NCI-H82 treated with DMSO at 0.1 percent for 48 hours (cell line): ENCODE measurements around the gene RCE1.

Source experiments
- DNase-seq: peaks from one replicate; lab custom pipeline; 2025; ENCODE audit not compliant: unreplicated experiment; lab: John Stamatoyannopoulos, UW

The RCE1 gene

GRCh38 chr11:66885469-66885868 lies 42.2 kb downstream of the RCE1 start:
- DNase-seq = no peak

GRCh38 chr11:66885950-66886440 lies 42.8 kb downstream of the RCE1 start:
- no peak for DNase-seq

GRCh38 chr11:66886671-66887221 lies 43.5 kb downstream of the RCE1 start:
- DNase-seq = no peak

GRCh38 chr11:66887526-66887925 lies 44.3 kb downstream of the RCE1 start:
- DNase-seq = no peak

GRCh38 chr11:66888282-66888681 lies 45.0 kb downstream of the RCE1 start:
- DNase-seq = no peak

- peak; percentile 24 for DNase-seq
Measured at GRCh38 chr11:66889960-66890359, 46.7 kb downstream of the RCE1 start.

- DNase-seq = no peak
Measured at GRCh38 chr11:66891851-66892660, 48.8 kb downstream of the RCE1 start.

- DNase-seq = no peak
Measured at GRCh38 chr11:66892911-66893310, 49.7 kb downstream of the RCE1 start.

- DNase-seq = no peak
Measured at GRCh38 chr11:66894141-66894540, 50.9 kb downstream of the RCE1 start.
